Endothelial cell of umbilical vein (primary cell): ENCODE measurements around the gene POU6F1. TPM values are rescaled to one million over a fixed set of nuclear protein-coding genes. Genes with fewer than 3 reads are reported as not detected.
A peak's percentile ranks its signal among the peaks of the same experiment; 100 is the strongest.

ENCODE experiments used
- BruUV-seq: library from RNA; stranded (reverse); fragments of 400-500 nt; replicated peaks from 2 replicates; lab custom pipeline; 2021; lab: Mats Ljungman, UMichigan
- CTCF ChIA-PET: fragments of 300-600, 350-600 bp; sonication (Branson Sonifier 250); formaldehyde crosslinking; loops from one replicate; lab custom pipeline; 2021; ENCODE audit warnings: antibody characterized with exemption, inconsistent platforms; lab: Charles Lee
- POLR2A ChIA-PET: fragments of 300-600, 350-600 bp; sonication (Branson Sonifier 250); formaldehyde crosslinking; loops from one replicate; lab custom pipeline; 2021; ENCODE audit warnings: antibody characterized with exemption, inconsistent platforms; lab: Charles Lee
- DNase-seq: peaks from one replicate; pipeline ENCODE4 v3.0.0-alpha.2; 2011; ENCODE audit warnings: low read depth, low spot score
- FAIRE-seq: peaks from 2 replicates; lab custom pipeline; 2011; peaks lifted over from hg19 to GRCh38; lab: Jason Lieb, UNC
- H2AFZ ChIP-seq: 2 replicates; pipeline ENCODE4 v1.6.0; 2012; ENCODE audit warnings: low read depth, low read length, control low read depth, inconsistent platforms
- H3K27ac ChIP-seq: 2 replicates; pipeline ENCODE4 v1.5.1; 2011; ENCODE audit warnings: low read depth, mild to moderate bottlenecking, control low read depth, low read length, moderate library complexity; ENCODE audit not compliant: insufficient read depth
- H3K27me3 ChIP-seq, 2 experiments: 2 replicates each; pipeline versions ENCODE4 v1.6.0 to v1.6.1; 2011; ENCODE audit warnings: low read length in 2 of 2, mixed read lengths in 1 of 2; ENCODE audit not compliant: control insufficient read depth in 2 of 2, insufficient read depth in 2 of 2
- H3K36me3 ChIP-seq, 2 experiments: 2 replicates in 1 of 2; 3 replicates in 1 of 2; pipeline ENCODE4 v1.5.1; 2011; ENCODE audit warnings: low read length in 2 of 2, mild to moderate bottlenecking in 1 of 2, moderate library complexity in 1 of 2; ENCODE audit not compliant: control insufficient read depth in 2 of 2, insufficient read depth in 2 of 2; ENCODE audit errors: extremely low read depth in 1 of 2
- H3K4me1 ChIP-seq: 3 replicates; pipeline ENCODE4 v1.5.1; 2011; ENCODE audit warnings: mild to moderate bottlenecking, low read length; ENCODE audit not compliant: control insufficient read depth, insufficient read depth; ENCODE audit errors: extremely low read depth
- H3K4me2 ChIP-seq: 2 replicates; pipeline ENCODE4 v1.6.1; 2011; ENCODE audit warnings: low read length, control low read depth, mixed read lengths; ENCODE audit not compliant: insufficient read depth
- H3K4me3 ChIP-seq, 3 experiments: fragments of 200-600 bp in 1 of 3; sonication (generic), shearing (Covaris generic) in 1 of 3; replicated peaks in 1 of 3; 2 replicates each; pipeline ENCODE4 v1.5.1; 2011 to 2016; ENCODE audit warnings: control low read depth in 3 of 3, low read length in 3 of 3, mild to moderate bottlenecking in 2 of 3, inconsistent platforms in 1 of 3, low read depth in 1 of 3, moderate library complexity in 1 of 3; ENCODE audit not compliant: insufficient read depth in 1 of 3
- H3K79me2 ChIP-seq: 2 replicates; pipeline ENCODE4 v1.6.0; 2012; ENCODE audit warnings: low read length, inconsistent platforms; ENCODE audit not compliant: control insufficient read depth, insufficient read depth
- H3K9ac ChIP-seq: replicated peaks from 2 replicates; pipeline ENCODE3; 2011; ENCODE audit warnings: low read length, control low read depth; ENCODE audit not compliant: insufficient read depth; ENCODE audit errors: extremely low read depth
- H3K9me1 ChIP-seq: replicated peaks from 3 replicates; pipeline ENCODE4 v1.6.0; 2011; ENCODE audit warnings: mild to moderate bottlenecking, low read length; ENCODE audit not compliant: control insufficient read depth, insufficient read depth; ENCODE audit errors: extremely low read depth
- H3K9me3 ChIP-seq: replicated peaks from 2 replicates; pipeline ENCODE4 v1.5.1; 2012; ENCODE audit warnings: low read length, inconsistent platforms; ENCODE audit not compliant: control insufficient read depth, insufficient read depth
- H4K20me1 ChIP-seq: replicated peaks from 2 replicates; pipeline ENCODE3; 2011; ENCODE audit warnings: mild to moderate bottlenecking, low read length; ENCODE audit not compliant: control insufficient read depth, insufficient read depth; ENCODE audit errors: extremely low read depth
- EZH2 ChIP-seq: IDR thresholded peaks from 2 replicates; pipeline ENCODE4 v1.6.1; 2012; ENCODE audit warnings: borderline replicate concordance, low read depth, mild to moderate bottlenecking, moderate library complexity, low read length, inconsistent platforms; ENCODE audit not compliant: severe bottlenecking
- FOS ChIP-seq: IDR thresholded peaks from 2 replicates; pipeline ENCODE4 v1.6.1; 2011; ENCODE audit warnings: mild to moderate bottlenecking, low read length, moderate library complexity, borderline replicate concordance; ENCODE audit not compliant: insufficient read depth
- GATA2 ChIP-seq: IDR thresholded peaks from 2 replicates; pipeline ENCODE4 v1.7.0; 2011; ENCODE audit warnings: low read depth, mild to moderate bottlenecking, moderate library complexity, mixed read lengths, low read length; ENCODE audit not compliant: insufficient read length, insufficient read depth
- JUN ChIP-seq: IDR thresholded peaks from 2 replicates; pipeline ENCODE4 v1.6.1; 2011; ENCODE audit warnings: borderline replicate concordance, low read depth; ENCODE audit not compliant: insufficient read length, insufficient read depth
- MYC ChIP-seq: IDR thresholded peaks from one replicate; pipeline ENCODE4 v1.6.1; 2011; ENCODE audit warnings: mild to moderate bottlenecking, low read depth, low read length
- POLR2A ChIP-seq: IDR thresholded peaks from 2 replicates; pipeline ENCODE4 v1.6.1; 2012; ENCODE audit warnings: low read depth, mild to moderate bottlenecking, control low read depth, low read length
- POLR2AphosphoS5 ChIP-seq: IDR thresholded peaks from 2 replicates; pipeline ENCODE4 v1.6.1; 2012; ENCODE audit warnings: low read depth, mild to moderate bottlenecking, control low read depth, low read length, moderate library complexity; ENCODE audit not compliant: insufficient read depth
- dilution Hi-C: fragments of 300-500 bp; cut with MboI; formaldehyde crosslinking; loops from one replicate; pipeline ENCODE4 v1.15.0; 2019; ENCODE audit warnings: low sequenced_read_pairs; ENCODE audit not compliant: extremely low pct_ligation_motif_present
- intact Hi-C: fragments of 100-400 bp; cut with micrococcal nuclease; formaldehyde crosslinking; loops from one replicate; pipeline ENCODE4 v1.10.0; 2022
- polyA plus RNA-seq, 4 experiments: library from polyadenylated mRNA; depleted of rRNA in 3 of 4; stranded (reverse) in 3 of 4; unstranded in 1 of 4; fragments of >200 nt; gene quantifications; 2 replicates each; pipeline versions ENCODE4 v1.2.1 to v1.2.3, GENCODE V29; 2011 to 2012; ENCODE audit warnings: missing spikeins in 1 of 4
- total RNA-seq: library from RNA; stranded (reverse); gene quantifications from 2 replicates; pipeline ENCODE4 v1.2.3, GENCODE V29; 2021
- TF ChIP-seq, protein P1 (sequence below), 2 donors: IDR thresholded peaks; 1 replicate in 1 of 2; 2 replicates in 1 of 2; pipeline ENCODE4 v1.5.1; 2011; ENCODE audit warnings: low read length in 2 of 2, mild to moderate bottlenecking in 2 of 2, moderate library complexity in 2 of 2, control low read depth in 1 of 2, inconsistent platforms in 1 of 2, low read depth in 1 of 2; ENCODE audit not compliant: insufficient read depth in 1 of 2; ENCODE audit errors: extremely low read depth in 1 of 2
- TF ChIP-seq, protein P2 (sequence below): IDR thresholded peaks from 2 replicates; pipeline ENCODE4 v1.6.1; 2011; ENCODE audit not compliant: insufficient read depth, insufficient read length

POU6F1 gene
- total and polyA plus RNA-seq, 2 donors (not counting 3 experiments of a cell fraction or from before 2014, with no cell fraction given), result 5.4 to 14.4 TPM

DNA sequence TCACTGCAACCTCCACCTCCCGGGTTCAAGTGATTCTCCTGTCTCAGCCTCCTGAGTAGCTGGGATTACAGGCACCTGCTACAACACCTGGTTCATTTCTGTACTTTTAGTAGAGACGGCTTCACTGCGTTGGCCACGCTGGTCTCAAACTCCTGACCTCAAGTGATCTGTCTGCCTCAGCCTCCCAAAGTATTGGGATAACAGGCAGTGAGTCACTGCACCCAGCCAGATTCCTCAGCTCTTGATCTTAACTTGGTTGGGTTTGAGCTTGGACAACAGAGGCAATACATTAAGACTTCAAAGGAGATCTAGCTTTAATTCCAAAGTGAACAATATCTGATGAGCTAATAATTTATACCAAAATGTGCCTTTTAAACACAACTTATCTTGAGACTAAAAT is 26.4 kb upstream of the POU6F1 start:
- no peak for FAIRE-seq
- no peak for TF ChIP-seq EZH2
- H3K79me2 ChIP-seq, result peaks cover 19% of the 10 kb centered on the region
- H3K4me2 ChIP-seq, result no peak overlapping the region
- no peak for DNase-seq
- BruUV-seq, result no TSS peak
- H3K4me3 ChIP-seq, result no peak overlapping the region
- POLR2A ChIA-PET, result interaction anchor here (0.7 to 1.6 kb wide), 2 partner anchors 9 to 158 kb away, joined by 6 read pairs; no protein-coding TSS in a partner anchor
- H3K27me3 ChIP-seq, result no peaks in the 10 kb centered on the region
- H3K4me1 ChIP-seq, result peaks cover 30% of the 10 kb centered on the region
- no peaks in the 10 kb centered on the region for H3K9me1 ChIP-seq
- intact Hi-C loops, result no loop called here
- H3K36me3 ChIP-seq, result peaks cover 16 to 29% of the 10 kb centered on the region in 2 experiments
- H3K9ac ChIP-seq, result no peak overlapping the region
- no peaks in the 10 kb centered on the region for H3K9me3 ChIP-seq
- H3K27ac ChIP-seq, result no peak overlapping the region
- CTCF ChIA-PET, result interaction anchor here (0.9 to 2.4 kb wide), 4 partner anchors 9 to 97 kb away, joined by 3 to 12 read pairs (median 5); no protein-coding TSS in a partner anchor
- no peak overlapping the region for H2AFZ ChIP-seq
- H4K20me1 ChIP-seq, result no peaks in the 10 kb centered on the region
- dilution Hi-C loops, result no loop called here

DNA sequence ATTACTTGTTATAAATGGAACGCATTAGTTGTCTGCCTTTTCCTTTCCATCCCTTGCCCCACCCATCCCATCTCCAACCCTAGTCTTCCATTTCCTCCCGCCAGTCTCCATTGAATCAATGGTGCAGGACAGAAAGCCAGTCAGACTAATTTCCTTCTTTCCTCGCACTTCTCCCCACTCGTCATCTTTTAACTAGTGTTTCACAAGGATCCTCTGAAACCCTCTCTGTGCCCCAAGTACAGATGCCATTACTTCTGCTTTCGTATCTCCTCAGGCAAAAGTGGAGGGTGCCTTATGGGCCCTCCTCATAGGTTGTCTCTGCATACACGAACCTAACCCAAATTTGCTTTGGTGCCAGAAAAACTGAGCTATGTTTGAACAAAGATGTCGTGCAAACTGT is 25.0 kb upstream of the POU6F1 start:
- Histone ChIP-seq H4K20me1 (no peaks in the 10 kb centered on the region), H3K36me3 (peaks cover 16 to 29% of the 10 kb centered on the region in 2 experiments), H3K9me1 (no peaks in the 10 kb centered on the region), H3K9ac (no peak overlapping the region), H3K4me3 (no peak overlapping the region), H3K4me2 (no peak overlapping the region), H3K27ac (no peak overlapping the region), H3K27me3 (no peaks in the 10 kb centered on the region), H2AFZ (no peak overlapping the region), H3K9me3 (no peaks in the 10 kb centered on the region), H3K4me1 (peaks cover 34% of the 10 kb centered on the region), H3K79me2 (peaks cover 19% of the 10 kb centered on the region)
- intact Hi-C loops (no loop called here), dilution Hi-C loops (no loop called here)
- TF ChIP-seq, protein P1, sequence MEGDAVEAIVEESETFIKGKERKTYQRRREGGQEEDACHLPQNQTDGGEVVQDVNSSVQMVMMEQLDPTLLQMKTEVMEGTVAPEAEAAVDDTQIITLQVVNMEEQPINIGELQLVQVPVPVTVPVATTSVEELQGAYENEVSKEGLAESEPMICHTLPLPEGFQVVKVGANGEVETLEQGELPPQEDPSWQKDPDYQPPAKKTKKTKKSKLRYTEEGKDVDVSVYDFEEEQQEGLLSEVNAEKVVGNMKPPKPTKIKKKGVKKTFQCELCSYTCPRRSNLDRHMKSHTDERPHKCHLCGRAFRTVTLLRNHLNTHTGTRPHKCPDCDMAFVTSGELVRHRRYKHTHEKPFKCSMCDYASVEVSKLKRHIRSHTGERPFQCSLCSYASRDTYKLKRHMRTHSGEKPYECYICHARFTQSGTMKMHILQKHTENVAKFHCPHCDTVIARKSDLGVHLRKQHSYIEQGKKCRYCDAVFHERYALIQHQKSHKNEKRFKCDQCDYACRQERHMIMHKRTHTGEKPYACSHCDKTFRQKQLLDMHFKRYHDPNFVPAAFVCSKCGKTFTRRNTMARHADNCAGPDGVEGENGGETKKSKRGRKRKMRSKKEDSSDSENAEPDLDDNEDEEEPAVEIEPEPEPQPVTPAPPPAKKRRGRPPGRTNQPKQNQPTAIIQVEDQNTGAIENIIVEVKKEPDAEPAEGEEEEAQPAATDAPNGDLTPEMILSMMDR (IDR thresholded peaks at IDR 0.05; ENCODE audit: extremely low read depth in 1 of 2, insufficient read depth in 1 of 2, low read depth in 1 of 2, low read length in 2 of 2), result no peak
- TF ChIP-seq JUN (no peak), POLR2A (no peak), MYC (no peak), EZH2 (no peak), GATA2 (no peak), FOS (no peak), POLR2AphosphoS5 (no peak)
- TF ChIP-seq, protein P2, sequence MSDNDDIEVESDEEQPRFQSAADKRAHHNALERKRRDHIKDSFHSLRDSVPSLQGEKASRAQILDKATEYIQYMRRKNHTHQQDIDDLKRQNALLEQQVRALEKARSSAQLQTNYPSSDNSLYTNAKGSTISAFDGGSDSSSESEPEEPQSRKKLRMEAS, result no peak
- ChIA-PET POLR2A (interaction anchor here (1.6 kb wide), 1 partner anchor 10 kb away, joined by 6 read pairs; no protein-coding TSS in a partner anchor), CTCF (interaction anchor here (1.7 to 2.4 kb wide), 2 partner anchors 10 to 28 kb away, joined by 3 to 12 read pairs; partner anchors contain the start of gene SMAGP)
- no peak for DNase-seq
- TSS peak; percentile 0 for BruUV-seq
- no peak for FAIRE-seq
